GM20000 (cell line): Measurements from ENCODE around the gene FAF2.

Experiments used
- DNase-seq: peaks from one replicate; pipeline ENCODE4 v3.0.0; 2012; ENCODE audit warnings: low spot score
- TF ChIP-seq, protein P1 (sequence below): IDR thresholded peaks from 2 replicates; pipeline ENCODE4 v1.5.1; 2012; ENCODE audit warnings: mild to moderate bottlenecking, control low read depth; ENCODE audit errors: extremely low read depth, missing control alignments

FAF2 gene

DNA sequence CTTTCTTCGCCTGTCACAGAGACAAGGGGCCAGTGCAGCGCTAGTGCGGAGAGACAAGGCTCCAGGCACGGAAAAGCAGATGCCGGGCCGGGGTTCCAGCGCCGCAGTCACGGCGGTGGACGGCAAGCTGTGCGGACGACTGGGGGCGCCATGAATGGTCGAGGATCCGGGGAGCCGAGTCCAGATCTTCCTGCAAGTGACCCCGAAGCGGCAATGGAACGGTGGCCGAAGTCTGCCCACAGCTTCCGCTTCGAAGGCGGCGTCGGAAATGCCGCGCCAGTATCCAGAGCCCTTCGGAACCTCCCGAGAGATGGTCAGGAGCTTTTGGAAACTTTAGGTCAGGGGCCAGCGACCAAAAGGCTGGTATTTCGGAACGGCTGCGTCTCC lies 601 bp upstream of the FAF2 start:
- TF ChIP-seq, protein P1, sequence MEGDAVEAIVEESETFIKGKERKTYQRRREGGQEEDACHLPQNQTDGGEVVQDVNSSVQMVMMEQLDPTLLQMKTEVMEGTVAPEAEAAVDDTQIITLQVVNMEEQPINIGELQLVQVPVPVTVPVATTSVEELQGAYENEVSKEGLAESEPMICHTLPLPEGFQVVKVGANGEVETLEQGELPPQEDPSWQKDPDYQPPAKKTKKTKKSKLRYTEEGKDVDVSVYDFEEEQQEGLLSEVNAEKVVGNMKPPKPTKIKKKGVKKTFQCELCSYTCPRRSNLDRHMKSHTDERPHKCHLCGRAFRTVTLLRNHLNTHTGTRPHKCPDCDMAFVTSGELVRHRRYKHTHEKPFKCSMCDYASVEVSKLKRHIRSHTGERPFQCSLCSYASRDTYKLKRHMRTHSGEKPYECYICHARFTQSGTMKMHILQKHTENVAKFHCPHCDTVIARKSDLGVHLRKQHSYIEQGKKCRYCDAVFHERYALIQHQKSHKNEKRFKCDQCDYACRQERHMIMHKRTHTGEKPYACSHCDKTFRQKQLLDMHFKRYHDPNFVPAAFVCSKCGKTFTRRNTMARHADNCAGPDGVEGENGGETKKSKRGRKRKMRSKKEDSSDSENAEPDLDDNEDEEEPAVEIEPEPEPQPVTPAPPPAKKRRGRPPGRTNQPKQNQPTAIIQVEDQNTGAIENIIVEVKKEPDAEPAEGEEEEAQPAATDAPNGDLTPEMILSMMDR, result peak; percentile 18

DNA sequence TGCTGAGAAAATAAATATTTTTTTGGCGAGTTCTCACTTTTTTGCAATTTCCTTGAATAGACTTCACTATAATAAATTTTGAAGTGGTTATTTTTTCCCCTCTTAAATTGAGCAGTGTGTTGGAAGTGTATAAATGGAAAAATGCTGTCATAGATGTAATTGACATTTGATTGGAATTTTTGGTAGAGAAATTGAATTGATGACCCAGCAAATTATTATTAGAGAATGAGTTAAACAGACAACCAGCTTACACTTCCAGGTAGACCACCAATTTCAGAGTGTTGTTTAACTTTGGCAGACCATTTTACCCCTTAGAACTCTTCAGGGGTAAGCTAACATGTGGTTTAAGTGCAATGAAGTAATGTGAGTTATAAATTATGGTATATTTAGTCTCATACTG lies 1.9 kb downstream of the FAF2 start:
- TF ChIP-seq, protein P1, result no peak
- no peak for DNase-seq

More for the DNA sequence above, 601 bp upstream of the FAF2 start:
- DNase-seq, result no peak

DNA sequence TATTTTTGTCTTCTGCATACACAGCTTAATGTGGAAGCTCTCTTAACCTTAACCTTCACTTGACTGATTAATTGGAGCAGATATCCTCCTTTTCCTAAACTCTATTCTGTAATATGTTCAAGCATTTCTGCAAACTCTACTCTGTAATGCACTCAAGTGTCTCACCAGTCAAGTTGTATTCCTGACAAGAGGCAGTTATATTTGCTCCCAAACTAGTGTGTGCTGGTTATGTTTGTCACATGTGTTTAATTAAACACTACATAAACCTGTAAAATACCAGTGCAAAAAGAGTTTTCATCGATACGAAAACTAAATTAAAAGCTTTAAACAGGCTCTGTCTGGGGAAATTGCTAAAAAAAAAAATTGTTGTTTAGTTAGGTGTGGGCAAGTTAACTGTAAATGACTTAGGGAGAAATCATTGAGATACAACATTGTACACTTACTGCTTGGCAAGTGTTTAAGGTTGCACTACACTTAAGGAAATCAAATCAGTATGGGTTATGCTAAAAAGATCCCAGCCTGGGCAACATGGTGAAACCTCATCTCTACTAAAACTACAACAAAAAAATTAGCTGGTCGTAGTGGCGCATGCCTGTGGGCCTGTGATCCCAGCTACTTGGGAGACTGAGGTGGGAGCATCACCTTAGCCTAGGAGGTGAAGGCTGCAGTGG lies 6.7 kb downstream of the FAF2 start:
- TF ChIP-seq, protein P1, result no peak
- no peak for DNase-seq

DNA sequence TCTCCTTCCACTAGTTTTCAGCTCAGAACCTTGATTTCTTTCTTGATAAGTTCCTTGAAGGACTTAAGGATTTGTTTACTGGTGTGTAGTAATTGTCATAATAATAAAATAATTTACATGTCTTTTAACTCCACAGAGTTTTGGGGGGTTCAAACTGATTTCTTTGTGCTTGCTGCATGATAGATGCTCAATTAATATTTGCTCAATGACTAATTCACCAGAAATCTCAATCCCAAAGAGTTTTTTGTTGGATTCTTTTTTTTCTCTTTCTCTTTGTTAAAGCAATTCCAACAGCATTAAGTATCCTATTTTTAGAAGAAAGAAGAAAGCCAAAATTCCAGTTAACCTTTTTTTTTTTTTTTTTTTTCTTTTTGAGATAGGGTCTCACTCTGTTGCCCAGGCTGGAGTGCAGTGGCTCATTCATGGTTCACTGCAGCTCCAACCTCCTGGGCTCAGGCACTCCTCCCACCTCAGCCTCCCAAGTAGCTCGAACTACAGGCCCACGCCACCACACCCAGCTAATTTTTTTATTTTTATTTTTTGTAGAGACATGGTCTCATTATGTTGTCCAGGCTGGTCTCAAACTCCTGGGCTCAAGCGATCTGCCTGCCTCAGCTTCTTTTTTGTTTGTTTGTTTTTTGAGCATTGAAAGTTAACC lies 10.8 kb downstream of the FAF2 start:
- DNase-seq, result no peak
- TF ChIP-seq, protein P1, result no peak

DNA sequence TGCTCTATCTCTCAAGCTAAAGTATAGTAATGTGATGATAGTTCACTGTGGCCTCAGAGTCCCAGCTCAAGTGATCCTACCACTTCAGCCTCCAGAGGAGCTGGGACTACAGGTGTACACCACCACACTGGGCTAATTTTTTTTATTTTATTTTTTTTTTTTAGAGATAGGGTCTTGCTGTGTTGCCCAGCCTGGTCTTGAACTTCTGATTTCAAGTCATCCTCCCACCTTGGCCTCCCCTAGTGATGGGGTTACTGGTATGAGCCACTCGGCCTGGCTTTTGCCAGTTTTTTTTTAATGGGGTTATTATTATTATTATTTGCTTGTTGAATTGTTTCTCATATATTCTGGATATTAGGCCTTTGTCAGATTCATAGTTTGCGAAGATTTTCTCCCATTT lies 13.2 kb downstream of the FAF2 start:
- TF ChIP-seq, protein P1, result no peak
- no peak for DNase-seq

DNA sequence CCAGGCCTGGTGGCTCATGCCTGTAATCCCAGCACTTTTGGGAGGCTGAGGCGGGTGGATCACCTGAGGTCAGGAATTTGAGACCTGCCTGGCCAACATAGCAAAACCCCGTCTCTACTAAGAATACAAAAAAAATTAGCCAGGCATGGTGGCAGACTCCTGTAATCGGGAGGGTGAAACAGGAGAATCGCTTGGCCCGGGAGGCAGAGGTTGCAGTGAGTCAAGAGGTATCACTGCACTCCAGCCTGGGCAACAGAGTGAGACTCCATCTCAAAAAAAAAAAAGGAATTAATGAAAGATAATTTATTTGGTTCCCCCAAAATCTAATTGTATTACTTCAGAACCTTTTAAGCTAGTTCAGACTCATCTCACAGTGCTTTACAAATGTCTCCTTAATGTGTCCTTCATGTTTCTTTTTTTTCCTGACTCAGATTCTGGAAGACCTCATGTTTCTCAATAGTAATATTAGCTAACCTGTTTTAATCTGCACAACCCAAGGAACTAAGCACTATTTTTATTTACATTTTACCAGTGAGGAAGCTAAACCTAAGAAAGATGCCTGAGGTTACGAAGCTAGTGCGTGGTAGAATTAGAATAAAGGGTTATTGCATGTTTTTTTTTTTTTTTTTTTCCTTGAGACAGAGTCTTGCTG lies 15.1 kb downstream of the FAF2 start:
- TF ChIP-seq, protein P1, result no peak
- DNase-seq, result no peak

DNA sequence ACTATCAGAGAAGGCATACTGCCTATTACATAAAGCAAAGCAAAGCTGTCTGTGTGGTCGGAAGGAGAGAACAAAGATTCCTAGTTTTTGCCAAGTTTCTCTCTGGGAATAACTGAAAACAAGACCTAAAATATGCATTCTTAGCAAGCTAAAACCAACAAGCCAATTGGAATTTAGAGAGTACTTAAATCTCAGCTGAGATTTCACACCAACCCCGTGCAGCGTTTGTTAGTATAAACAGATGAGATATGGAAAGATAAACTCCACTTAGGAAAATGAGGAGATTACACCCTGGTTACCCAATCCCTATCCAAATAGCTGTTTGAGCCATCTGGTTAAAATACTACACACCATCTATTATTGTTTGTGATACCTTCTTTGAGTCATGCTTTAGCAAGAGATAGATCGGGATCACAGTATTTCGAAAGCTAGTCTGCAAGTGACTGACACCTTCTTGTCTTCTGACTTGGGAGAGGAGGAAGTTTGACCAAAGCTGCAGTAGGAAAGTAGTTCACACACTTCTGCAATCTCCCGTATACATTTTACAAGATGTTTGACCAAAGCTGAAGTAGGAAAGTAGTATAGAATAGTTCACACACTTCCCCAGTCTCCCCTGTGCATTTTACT lies 18.2 kb downstream of the FAF2 start:
- no peak for DNase-seq
- TF ChIP-seq, protein P1, result no peak
